CD4-positive, alpha-beta T cell treated with Interleukin-6 at 100 ng/mL for 8 hours (primary cell): ENCODE data around the gene RAC2.
"Not testable (repeated sequence)": the region's sequence is repeated elsewhere in the genome, so short reads cannot be mapped to it uniquely, and the experiment has no call there.

Experiments
- DNase-seq: peaks from one replicate; pipeline ENCODE4 v3.0.0-alpha.2; 2020; ENCODE audit warnings: mixed read lengths, low spot score

RAC2 gene

DNA sequence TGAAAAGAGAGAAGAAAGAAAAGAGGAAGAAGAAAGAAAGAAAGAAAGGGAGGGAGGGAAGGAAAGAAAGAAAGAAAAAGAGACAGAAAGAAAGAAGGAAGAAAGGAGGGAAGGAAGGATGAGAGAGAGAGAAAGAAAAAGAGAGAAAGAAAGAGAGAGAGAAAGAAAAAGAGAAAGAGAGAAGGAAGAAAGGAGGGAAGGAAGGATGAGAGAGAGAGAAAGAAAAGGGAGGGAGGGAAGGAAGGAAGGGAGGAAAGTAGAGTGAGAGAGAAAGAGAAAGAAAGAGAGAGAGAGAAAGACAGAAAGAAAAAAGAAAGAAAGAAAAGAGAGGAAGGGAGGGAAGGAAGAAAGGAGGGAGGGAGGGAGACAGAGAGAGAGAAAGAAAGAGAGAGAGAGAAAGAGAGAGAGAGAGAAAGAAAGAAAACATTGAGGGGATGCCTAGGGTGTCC lies 11.5 kb upstream of the RAC2 start:
- DNase-seq, result no peak

DNA sequence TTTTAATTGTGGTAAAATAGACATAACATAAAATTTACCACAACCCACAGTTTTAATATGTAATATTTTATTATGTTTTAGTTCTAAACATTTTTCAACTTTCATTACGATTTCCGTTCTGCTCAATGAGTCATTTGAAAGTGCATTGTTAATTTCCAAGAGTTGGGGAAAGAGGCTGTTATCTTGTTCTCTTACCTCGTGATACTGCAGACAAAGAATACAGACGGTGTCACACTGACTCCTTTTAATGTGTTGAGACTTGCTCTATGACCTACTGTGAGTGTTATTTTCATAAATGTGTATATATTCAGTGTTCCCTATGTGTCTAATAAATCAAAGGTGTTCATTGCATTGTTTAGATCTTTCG lies 10.8 kb upstream of the RAC2 start:
- no peak for DNase-seq

DNA sequence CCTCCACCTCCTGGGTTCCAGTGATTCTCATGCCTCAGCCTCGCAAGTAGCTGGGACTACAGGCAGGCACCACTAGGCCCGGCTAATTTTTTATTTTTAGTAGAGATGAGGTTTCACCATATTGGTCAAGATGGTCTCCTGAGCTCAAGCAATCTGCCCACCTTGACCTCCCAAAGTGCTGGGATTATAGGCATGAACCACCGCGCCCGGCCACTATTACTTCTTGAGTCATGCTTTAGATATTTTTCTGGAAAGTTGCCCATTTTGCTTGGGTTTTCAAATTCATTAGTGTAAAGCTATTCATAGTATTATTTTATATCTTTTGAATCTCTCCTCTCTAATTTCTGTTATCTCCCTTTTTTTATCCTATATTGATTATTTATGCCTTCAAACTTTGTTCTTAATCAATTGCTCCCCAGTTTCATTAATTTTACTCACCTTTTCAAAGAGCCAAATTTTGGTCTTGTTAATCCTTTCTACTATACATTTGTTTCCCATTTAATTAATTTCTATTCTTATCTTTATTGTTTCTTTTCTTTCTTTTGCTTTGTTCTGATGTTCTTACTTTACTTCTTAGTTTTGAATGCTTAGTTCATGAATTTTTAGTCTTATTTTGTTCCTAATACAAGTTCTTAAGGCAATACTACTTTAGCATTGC lies 10.3 kb upstream of the RAC2 start:
- DNase-seq, result no peak

DNA sequence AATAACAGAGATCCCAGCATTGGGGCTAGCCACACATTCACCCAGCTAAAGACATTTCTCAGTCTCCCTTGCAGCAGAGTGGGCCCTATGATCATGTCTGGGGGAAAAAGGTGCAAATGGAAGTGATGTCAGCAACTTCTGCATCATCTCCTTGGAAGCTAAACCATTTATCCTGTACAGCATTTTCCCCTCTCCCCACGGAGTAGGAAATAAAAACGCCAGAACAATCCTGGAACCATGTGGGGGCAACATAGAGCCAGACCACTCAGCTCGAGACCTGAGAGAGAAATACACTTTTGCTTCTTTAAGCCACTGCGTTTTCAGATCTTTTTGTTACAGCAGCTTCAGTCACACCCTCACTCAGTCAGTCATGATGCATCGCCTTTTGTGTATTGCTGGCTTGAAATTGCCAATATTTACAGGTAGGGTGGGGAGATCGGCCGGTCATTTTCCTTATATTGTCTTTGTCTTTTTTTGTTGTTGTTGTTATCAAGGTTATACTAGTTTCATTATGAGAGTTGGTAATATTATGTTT lies 9.1 kb upstream of the RAC2 start:
- no peak for DNase-seq

DNA sequence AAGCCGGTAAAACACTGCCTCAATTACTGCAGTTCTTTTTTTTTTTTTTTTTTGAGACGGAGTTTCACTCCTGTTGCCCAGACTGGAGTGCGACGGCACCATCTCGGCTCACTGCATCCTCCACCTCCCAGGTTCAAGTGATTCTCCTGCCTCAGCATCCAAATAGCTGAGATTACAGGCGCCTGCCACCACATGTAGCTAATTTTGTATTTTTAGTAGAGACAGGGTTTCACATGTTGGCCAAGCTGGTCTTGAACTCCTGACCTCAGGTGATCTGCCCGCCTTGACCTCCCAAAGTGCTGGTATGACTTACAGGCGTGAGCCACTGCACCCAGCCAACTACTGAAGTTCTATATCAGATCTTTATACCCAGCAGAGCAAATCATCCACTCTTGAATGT lies 7.8 kb upstream of the RAC2 start:
- not testable (repeated sequence) for DNase-seq

DNA sequence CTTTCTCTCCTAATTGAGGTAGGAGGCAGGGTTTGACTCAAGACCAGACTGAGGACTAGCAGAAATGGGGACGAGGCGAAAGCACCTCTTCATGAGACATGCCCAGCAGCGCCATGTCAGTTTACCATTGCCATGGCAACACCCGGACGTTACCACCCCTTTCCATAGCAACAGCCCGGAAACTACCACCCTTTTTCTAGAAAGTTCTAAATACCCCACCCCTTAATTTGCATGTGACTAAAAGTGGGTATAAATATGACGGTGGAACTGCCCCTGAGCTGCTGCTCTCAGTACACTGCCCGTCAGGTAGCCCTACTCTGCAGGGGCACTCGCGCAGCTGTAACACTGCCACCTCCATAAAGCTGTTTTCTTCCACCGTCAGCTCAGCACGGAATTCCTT lies 5.9 kb upstream of the RAC2 start:
- no peak for DNase-seq

DNA sequence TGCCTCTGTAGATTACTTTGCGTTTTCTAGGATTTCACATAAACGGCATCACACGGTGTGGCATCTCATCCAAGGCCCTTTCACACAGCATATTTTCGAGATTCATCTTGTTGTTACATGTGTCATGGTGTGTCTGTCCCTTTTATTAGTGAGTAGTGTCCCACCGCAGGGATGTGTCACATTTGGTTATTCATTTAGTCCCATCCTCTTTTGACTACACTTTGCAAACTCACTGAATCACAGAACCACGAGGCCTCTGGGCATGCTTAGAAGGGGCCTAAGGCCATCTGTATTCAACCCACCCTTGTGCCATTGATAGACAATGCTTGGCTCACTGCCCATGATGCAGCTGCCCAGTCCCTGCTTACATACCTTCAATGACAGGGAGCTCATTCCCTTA lies 4.2 kb upstream of the RAC2 start:
- no peak for DNase-seq

DNA sequence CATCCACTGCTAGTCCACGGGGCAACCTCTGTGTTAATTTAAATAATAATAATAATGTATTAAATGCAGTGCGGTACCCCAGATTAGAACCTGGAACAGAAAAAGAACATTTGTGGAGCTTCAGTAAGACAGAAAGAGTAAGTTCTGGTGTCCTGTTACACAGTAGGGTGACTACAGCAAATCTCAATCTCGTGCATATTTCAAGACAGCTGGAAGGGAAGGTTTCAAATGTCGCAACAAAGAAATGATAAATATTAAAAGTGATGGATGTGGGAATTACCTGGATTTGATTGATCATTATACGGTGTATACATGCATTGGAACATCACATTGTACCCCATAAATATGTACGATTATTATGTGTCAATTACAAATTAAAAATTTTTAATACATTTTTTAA lies 1.7 kb upstream of the RAC2 start:
- DNase-seq, result no peak

DNA sequence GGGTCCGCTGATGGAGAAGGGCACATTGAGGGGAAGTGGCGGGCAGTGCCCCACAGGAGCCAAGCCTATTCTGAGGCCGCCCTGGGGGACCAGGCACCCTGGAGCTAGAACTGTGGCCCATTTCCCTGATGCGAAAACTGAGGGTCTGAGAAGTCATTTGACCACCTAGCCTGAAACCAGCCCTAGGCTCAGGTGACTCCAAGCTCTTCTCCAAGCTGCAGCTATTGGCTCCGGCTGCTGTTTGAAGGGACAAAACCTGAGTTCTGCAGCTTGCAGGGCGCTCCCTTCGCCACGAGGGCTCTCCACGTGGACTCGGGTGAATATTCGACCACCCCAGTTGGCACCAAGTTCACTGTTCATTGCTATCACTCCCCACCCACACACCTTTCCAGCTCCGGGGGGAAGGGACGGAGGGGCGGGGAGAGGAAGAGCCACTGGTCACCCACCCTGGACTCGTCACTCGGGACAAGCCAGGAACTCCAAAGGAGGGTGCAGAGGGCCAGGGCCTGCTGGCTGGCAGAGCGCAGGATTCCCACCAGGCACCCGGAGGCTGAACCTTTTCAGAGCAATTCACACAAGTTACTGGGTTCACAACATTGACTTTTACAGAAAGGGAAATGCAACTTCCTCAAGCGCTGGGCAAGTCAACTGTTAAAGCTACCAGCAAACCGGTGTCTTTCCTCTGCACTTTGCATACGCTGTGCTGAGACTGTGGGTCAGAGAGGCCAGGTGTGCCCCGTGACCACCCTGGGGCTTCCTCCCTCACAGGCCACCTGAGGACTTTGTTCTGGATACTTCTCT lies 1.1 kb upstream of the RAC2 start:
- DNase-seq, result no peak

DNA sequence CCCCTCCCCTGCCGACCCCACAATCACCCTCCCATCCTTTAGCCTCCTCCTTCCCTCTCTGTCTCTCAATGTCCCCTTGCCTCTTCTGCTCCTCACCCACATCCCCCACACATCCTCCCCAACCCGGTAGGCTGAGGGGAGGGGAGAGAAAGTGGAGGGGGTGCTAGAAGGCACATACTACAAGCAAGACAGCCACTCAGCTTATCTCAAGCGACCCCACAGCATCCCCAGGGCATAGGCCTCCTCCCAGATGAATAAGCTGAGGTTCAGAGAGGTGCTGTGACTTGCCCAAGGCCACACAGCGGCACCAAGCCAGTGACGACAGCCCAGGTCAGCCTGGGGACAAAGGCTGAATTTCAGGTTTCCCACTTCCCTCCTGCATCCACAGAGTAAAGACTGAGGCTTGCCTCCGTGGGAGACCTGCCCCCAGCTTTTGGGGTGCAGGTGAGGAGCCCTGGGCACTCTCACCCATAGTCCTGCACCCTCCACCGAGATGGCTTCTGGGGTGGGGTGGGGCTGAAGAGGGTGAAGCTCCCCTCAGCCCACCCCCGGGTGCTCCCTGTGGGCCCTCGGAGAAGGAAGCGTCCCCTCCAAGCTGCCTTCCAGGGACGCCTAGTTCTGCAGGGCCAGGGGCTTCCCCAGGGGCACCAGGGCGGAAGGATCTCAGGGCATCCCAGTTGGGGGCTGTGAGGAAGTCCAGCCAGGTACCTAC lies 511 bp downstream of the RAC2 start:
- DNase-seq, result peak; percentile 44

DNA sequence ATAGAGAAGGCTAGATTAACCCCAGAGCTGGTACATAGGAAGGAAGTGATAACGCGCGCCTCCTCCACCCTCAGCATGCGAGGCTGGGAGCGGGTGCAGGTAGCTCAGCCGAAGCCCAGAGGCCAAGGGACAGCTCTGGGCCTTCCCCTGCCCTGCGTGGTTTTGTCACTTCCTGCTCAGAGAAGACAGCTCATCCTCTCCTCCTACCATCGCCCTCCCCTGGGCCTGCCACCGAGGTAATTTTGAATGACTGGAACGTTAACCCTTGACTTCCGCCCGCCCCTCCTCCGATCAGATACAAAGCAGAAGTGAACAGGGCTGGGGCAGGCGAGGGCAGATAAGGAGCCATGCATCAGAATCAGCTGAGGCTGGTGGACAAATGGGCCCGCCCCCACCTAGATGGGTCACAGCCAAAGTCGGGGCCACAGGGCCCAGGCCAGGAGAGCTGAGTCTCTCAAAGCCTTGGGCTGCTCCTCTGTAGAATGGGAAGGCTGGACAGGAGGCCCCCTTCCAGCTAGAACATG lies 1.6 kb downstream of the RAC2 start:
- peak; percentile 94 for DNase-seq

DNA sequence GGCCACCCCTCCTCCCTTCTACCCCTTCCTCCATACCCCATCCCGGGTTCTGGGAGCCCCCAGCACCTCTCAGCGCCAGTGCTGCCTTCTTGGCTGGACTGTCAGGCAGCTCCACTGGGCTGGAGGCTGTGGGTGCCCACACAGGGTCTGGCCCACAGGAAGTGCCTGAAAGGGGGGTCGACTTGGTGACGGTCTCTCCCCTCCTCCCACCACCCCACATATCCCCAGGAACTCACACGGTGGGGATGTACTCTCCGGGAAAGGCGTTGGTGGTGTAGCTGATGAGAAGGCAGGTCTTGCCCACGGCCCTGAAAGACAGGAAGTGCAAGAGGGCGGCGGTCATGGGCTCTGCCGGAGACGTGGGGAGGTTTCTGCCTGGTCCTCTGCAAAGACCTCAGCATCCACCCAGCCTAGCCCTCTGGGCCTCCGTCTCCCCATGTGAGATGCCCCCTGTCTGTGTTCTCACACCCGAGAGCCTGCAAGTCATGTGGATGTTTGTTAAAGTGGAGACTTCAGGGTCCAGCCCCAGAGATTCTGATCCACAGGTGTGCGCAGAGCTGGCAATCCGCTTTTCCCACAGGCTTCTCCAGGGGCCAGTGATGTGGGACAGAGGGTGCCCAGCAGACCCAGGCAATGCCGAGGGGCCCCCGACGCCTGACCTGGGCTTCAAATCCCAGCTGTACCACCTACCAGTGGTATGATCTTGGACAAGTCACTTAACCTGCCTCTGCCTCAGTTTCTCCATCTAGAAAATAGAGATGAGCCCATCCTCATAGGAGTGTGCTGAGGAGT lies 2.5 kb downstream of the RAC2 start:
- DNase-seq, result peak; percentile 44

DNA sequence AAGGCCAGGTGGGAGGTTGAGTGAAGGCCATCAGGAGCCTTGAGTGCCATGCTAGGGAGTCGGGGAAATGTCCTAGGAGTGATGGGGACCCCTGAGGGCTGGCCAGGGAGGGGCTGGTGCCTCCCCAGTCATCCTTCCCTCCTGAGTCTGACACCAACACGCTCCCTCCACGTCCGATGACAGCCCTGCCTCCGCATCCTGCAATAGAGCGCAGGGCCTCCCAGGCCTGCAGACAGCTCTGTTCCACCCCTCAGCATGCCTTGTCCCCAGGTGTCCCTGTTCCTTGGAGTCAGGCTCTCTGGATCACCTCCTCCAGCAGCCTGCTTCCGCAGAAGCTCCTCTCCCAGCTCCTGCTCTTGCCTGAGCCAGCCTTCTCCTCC lies 3.1 kb downstream of the RAC2 start:
- no peak for DNase-seq

DNA sequence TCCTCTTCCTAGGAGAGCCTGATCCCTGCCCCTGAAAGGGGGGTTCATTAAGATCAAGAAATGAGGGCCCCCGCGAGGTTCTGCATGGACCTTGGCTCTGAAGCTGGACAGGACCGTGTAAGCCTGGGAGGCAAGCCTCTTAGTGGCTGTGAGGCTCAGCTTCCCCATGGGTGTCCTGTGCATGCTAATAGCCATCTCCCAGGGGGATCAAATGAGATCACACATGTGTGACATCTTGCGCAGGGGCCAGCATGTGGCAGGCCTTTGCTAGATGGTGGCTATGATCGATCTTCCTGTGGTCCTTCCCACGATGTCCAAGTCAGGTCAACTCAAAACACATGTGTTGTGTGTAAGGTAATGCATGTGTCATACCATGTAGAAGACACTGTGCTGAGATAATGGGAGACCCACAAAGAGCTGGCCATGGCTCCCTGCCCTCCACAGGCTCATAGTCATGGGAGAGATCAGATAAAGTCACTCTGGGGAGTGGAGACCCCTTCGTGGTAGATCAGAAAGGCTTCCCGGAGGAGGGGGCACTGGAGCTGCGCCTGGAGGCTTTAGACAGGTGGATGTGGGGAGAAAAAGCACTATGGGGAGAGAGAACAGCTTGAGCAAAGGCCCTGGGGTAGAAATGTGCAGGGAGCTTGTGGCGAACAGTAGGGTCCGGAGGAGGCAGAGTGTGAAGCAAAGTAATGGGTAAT lies 3.7 kb downstream of the RAC2 start:
- DNase-seq, result no peak

DNA sequence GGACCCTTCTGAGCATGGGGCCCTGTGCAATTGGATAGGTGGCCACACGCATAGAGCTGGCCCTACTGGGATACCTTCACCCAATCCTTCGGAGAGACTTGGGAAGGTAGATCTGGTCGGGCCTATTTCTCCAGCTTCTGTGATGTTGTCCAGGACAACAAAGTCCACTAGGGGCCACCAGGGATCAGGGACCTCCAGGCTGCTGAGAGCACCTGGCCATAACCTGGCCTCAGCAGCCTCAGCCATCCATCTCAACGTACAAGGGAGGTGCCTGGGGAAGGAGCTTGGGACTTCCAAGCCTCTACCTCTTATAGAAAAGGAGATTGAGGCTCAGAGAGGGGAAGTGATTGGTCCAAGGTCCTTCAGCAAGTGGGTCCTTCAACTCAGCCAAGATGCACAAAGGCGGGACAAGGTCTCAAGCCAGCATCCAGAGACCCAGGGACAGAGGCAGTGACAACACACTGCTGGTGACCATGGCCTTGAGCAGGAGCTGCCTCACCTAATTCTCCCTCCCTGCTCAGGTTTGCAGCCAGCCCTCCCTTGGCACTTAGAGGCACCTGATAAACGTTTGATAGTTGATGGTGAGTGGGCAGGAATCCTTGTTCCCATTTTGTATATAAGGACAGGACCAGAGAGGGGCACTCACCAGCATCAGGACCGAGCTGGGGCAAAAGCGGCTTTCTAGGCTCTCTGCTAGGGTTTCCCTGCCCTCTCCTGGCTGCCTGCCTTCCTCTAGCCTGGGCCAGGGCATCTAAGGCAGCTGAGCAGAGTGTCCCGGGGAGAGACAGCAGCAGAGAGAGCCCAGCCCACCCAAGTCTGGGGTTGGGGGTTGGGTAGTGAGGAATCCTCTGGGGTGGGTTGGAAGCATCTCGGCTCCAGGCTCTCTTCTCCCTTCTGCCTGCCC lies 4.5 kb downstream of the RAC2 start:
- no peak for DNase-seq

DNA sequence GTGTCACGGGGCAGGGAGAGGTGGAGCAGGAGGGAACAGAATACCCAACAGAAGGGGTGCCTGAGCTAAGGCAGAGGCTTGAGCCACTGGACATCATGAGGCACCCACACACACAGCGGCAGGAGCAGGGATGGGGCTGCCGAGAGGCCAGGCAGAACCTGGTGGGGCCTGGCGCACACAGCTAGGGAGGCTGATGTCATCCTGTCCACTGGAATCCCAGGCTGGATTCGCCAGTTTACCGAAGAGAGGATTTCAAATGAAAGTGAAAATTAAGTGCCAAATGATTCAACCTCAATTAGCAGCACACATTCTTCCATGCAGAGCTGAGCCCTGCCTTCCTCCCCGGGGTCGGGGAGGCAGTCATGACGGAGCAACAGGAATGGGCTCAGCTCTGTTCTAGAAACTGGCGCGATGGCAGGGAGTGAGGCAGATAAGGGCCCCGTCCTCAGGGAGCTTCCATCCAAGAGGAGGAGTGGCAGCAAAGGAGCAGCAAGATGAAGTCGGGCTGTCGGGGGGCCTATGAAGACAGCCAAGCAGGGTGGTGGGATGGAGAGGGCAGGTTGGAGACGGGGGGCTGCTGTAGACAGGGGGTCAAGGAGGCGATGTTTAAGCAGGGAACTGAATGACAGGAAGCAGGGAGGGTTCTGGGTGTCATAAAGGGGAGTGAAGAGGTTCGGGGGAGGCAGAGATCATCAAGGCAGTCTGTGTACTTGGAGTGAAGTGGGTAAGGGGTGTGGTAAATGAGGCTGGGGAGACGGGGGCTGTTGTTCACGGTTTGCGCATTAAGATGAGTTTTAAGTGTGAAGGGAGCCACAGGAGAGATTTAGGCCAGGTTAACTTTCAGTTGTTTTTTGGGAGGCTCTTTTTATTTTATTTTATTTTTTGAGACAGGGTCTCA lies 6.4 kb downstream of the RAC2 start:
- DNase-seq, result no peak

DNA sequence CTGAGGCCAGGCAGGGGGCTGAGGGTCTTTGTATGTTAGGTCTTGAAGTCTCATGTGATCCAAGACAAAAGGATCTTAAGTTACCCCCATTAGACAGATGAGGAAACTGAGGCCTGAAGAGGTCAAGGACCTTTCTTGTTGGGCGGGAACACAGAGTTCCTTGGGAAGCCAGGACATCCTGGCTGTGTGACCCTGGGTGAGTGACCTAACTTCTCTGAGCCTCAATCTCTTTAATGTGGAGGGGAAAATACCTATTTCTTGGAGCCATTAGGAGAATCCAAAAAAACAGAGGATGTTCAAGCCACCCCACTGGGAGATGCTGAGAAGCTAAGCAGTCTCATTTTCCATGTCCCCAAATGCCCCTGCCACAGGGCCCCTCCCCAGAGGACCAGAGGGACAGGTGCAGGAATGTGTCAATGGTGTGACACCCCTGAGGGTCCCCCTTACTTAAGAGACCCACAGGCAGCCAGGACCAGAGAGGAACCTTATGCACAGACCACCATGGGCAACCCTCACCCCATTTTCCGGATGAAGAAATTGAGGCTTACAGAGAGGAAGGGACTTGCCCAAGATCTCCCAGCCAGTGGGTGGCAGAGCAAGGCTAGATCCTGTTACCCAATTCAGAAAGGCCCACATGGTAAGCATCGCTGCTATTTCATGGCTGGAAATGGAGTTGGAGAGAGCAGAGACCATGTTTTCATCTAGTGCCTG lies 8.0 kb downstream of the RAC2 start:
- DNase-seq, result no peak
